Heart left ventricle (tissue), 16 donors: Measurements from ENCODE around the gene PIGW. TPM values are rescaled to one million over a fixed set of nuclear protein-coding genes. Genes with fewer than 3 reads are reported as not detected.

Experiments
- ATAC-seq, 4 donors: fragments of 200-7000 bp; cut with Tn5 transposase; one replicate each; pipeline ENCODE4 v1.9.1; 2020 to 2022; ENCODE audit warnings: moderate library complexity in 4 of 4, mild to moderate bottlenecking in 3 of 4, moderate number of reproducible peaks in 1 of 4
- DNase-seq, 5 donors: peaks; one replicate each; pipeline ENCODE4 v3.0.0-alpha.2; 2020
- H3K27ac ChIP-seq, 12 donors: fragments of 200-600 bp; sonication (generic) in 4 of 12; one replicate each; pipeline versions ENCODE4 v1.5.0 to v1.8.0; 2016 to 2022; ENCODE audit warnings: mild to moderate bottlenecking in 2 of 12
- H3K27me3 ChIP-seq, 9 donors: fragments of 200-600 bp; sonication (generic) in 2 of 9; one replicate each; pipeline versions ENCODE4 v1.5.1 to v1.8.0; 2016 to 2022; ENCODE audit warnings: mild to moderate bottlenecking in 3 of 9
- H3K36me3 ChIP-seq, 9 donors: fragments of 200-600 bp; sonication (generic) in 2 of 9; one replicate each; pipeline versions ENCODE4 v1.5.0 to v1.8.0; 2018 to 2022; ENCODE audit warnings: mild to moderate bottlenecking in 2 of 9
- H3K4me1 ChIP-seq, 12 donors: fragments of 200-600 bp; sonication (generic) in 4 of 12; one replicate each; pipeline versions ENCODE4 v1.5.0 to v1.8.0; 2016 to 2022; ENCODE audit warnings: mild to moderate bottlenecking in 3 of 12
- H3K4me3 ChIP-seq, 12 donors: fragments of 200-600 bp; sonication (generic) in 4 of 12; one replicate each; pipeline versions ENCODE4 v1.5.0 to v1.8.0; 2017 to 2022; ENCODE audit warnings: mild to moderate bottlenecking in 9 of 12, moderate library complexity in 4 of 12
- H3K9me3 ChIP-seq, 12 donors: fragments of 200-600 bp; sonication (generic) in 4 of 12; one replicate each; pipeline versions ENCODE4 v1.5.0 to v1.8.0; 2016 to 2022; ENCODE audit warnings: mild to moderate bottlenecking in 1 of 12
- CTCF ChIP-seq, 12 donors: fragments of 200-600 bp; sonication (generic) in 4 of 12; IDR thresholded peaks; one replicate each; pipeline versions ENCODE4 v1.5.0 to v1.8.0; 2018 to 2022; ENCODE audit warnings: antibody characterized with exemption in 12 of 12, mild to moderate bottlenecking in 5 of 12
- POLR2A ChIP-seq, 2 donors: fragments of 450-650 bp; IDR thresholded peaks; one replicate each; pipeline ENCODE4 v1.6.1; 2017; ENCODE audit warnings: antibody characterized with exemption in 2 of 2, mild to moderate bottlenecking in 2 of 2, moderate library complexity in 2 of 2
- WGBS, 4 donors: extraction: QIAGEN DNeasy Blood & Tissue Kit in 2 of 4; methylation state at CpG; one replicate each; pipeline versions ENCODE4 v1.1.5 to v1.1.7; 2013 to 2018; 5-methylcytosine and 5-hydroxymethylcytosine counted together
- intact Hi-C, 10 donors: fragments of 100-400 bp; cut with DNase I; formaldehyde crosslinking; loops; one replicate each; pipeline versions ENCODE4 v1.11.1 to v1.14.2; 2022
- polyA plus RNA-seq, 2 donors: library from polyadenylated mRNA; stranded (reverse); fragments of 200-250 nt; gene quantifications; one replicate each; pipeline ENCODE4 v1.2.3, GENCODE V29; 2013
- total RNA-seq, 9 donors: library from RNA; depleted of rRNA in 2 of 9; stranded (reverse); fragments of >200 nt in 2 of 9; fragmentation: NEBNext Ultra II Directional in 3 of 9; extraction: Animal tissue kit (Norgen Biotek cat#: 25700) in 3 of 9; gene quantifications; one replicate each; pipeline versions ENCODE4 v1.1.0 to v1.2.4, GENCODE V29; 2016 to 2023
- donor health status: ischemic (EF 13 %, LVEDD 7.1; RV severe dilation, severe dysfunction).
- donor health status: healthy with polysubstance abuse.
- donor health status: DM: no; HTN: yes; CAD: no.
- donor health status: DM: no; HTN: no; CAD: no.
- donor health status: ischemic (EF 25% LVEDD 6.9; RV normal size, moderate dysfunction).
- donor health status: ischemic (EF 25% LVEDD 5.7; RV mildly dilated, moderate dysfunction).
- donor health status: healthy.
- donor health status: DM: yes; HTN: yes; CAD: no.
- donor health status: ischemic (EF 35%, LVEDD 5.7; RV mildly dilated, moderate dysfunction).
- donor health status: nonischemic (EF 11% LVEDD 7.7; RV severe dilation, severe dysfunction).
- donor health status: DM: yes; HTN: yes; CAD: no.
- donor health status: PGD.
- donor health status: ischemic (EF 29% LVEDD 5.4; RV normal size, mild dysfunction).
- donor health status: nonischemic (EF 23%, LVEDD 6.1; RV moderate dilation, normal function).

The PIGW gene
- total and polyA plus RNA-seq, 11 donors: 2.1 to 8.9 (median 5.7) TPM

DNA sequence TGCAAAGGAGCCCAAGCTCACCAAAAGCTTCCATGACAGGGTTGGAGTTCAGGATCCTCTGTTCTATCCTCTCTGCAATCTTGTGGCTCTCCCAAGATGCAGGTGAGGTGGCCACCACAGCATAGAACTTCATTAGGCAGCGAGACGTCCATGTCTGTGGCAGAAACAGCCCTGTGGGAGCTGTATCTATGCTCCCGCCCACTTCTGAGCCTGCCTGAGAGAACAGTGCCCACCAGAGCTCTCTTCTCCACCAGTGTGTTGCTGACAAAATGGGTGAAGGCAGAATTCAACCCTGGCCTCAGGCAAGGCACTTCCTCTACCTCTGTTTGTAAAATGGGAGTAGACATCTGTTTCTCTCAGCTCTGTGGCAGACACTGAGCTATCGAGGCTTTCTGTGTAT, 18.9 kb upstream of the PIGW start:
- ATAC-seq (no peak), DNase-seq (no peak)
- H3K36me3 ChIP-seq: peaks cover 0 to 64% (median 21%) of the 10 kb centered on the region in 9 donors
- WGBS, 4 donors: 90 to 95% (median 91%) methylated on average over 4 of the region's 4 CpGs
- H3K4me3 ChIP-seq: no peak overlapping the region
- intact Hi-C loops: loop anchor here in 1 of 10 donors (10.0 kb wide), 1 partner anchor 839 kb away; no protein-coding TSS in a partner anchor
- H3K27me3 ChIP-seq: no peaks in the 10 kb centered on the region
- TF ChIP-seq POLR2A (IDR thresholded peaks at IDR 0.05) (no peak), CTCF (IDR thresholded peaks at IDR 0.05) (no peak)
- no peaks in the 10 kb centered on the region for H3K9me3 ChIP-seq
- H3K4me1 ChIP-seq: peaks cover 0 to 7% (median 0%) of the 10 kb centered on the region in 12 donors
- no peak overlapping the region for H3K27ac ChIP-seq

DNA sequence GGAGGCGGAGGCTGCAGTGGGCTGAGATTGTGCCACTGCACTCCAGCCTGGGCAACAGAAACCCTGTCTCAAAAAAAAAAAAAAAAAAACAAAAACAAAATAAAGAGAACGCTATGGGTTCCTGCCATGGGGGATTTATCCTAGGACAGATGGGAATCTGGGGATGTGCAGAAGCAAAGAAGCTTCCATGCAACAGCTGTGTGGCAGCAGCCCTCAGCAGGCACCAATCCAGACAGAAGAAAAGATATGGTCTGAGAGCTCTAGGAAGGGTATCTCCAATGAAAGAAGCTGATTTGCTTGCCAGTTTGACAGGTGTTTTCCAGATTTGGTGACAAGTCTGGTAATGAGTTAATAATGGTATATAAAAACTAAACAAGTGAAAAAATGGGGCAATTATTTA, 11.7 kb upstream of the PIGW start:
- intact Hi-C loops: no loop called here
- 90 to 95% (median 93%) methylated on average over 2 of the region's 2 CpGs for WGBS, 4 donors
- Histone ChIP-seq H3K27ac (no peak overlapping the region), H3K9me3 (no peaks in the 10 kb centered on the region), H3K4me1 (no peaks in the 10 kb centered on the region), H3K4me3 (no peak overlapping the region), H3K27me3 (no peaks in the 10 kb centered on the region), H3K36me3 (peaks cover 0 to 92% (median 73%) of the 10 kb centered on the region in 9 donors)
- ATAC-seq (no peak), DNase-seq (no peak)
- no peak for TF ChIP-seq CTCF (IDR thresholded peaks at IDR 0.05)
- TF ChIP-seq POLR2A (IDR thresholded peaks at IDR 0.05): no peak

DNA sequence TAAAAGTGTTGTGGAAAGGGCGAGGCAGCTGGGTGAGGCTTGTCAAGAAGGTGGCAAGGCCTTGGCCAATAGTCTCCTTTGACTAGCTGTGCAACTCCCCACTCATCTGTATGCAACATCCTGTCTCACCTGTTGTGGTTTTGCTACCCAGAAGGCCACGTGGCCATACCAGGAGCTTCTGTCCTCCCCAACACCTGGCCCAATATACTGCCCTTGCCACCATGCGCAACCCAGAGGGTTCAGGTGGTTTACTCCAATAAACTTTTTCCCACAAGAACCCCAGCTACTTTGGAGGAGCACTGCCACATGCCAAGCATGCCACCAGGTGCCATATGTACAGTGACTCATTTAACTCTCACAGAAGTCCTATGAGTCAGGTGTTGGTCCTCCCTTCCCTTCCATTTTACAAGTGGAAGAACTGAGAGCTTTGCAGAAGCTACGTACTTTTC, 10.3 kb upstream of the PIGW start:
- Histone ChIP-seq H3K4me3 (no peak overlapping the region), H3K9me3 (no peaks in the 10 kb centered on the region), H3K36me3 (peaks cover 0 to 96% (median 82%) of the 10 kb centered on the region in 9 donors), H3K4me1 (no peaks in the 10 kb centered on the region), H3K27me3 (no peaks in the 10 kb centered on the region), H3K27ac (no peak overlapping the region)
- DNase-seq (no peak), ATAC-seq (no peak)
- intact Hi-C loops: no loop called here
- no peak for TF ChIP-seq CTCF (IDR thresholded peaks at IDR 0.05)
- no peak for TF ChIP-seq POLR2A (IDR thresholded peaks at IDR 0.05)
- WGBS, 4 donors: 95 to 98% (median 97%) methylated on average over 4 of the region's 4 CpGs

DNA sequence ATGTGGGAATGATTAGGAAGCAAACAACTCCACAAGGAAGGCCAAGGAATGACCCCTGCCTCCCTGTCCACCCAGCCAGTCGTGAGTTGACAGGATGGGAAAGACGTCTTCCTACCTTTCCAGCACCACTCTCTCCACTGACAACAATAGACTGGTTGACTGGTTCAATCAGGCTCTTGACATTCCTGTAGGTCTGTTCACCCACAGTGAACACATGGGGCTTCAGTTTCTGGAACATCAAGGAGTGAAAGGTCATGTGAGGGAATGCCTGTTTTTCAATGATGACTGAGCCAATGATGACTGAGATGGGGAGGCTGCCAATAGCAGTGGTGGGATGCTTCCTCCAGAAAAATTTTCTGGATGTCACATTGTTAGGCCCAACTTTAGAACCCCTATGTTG, 9.7 kb upstream of the PIGW start:
- H3K4me3 ChIP-seq: no peak overlapping the region
- ATAC-seq (no peak), DNase-seq (no peak)
- H3K9me3 ChIP-seq: no peaks in the 10 kb centered on the region
- no peak overlapping the region for H3K27ac ChIP-seq
- no peaks in the 10 kb centered on the region for H3K4me1 ChIP-seq
- WGBS, 4 donors: 73 to 89% (median 78%) methylated on average over 2 of the region's 2 CpGs
- H3K36me3 ChIP-seq: peaks cover 0 to 95% (median 84%) of the 10 kb centered on the region in 9 donors
- no peaks in the 10 kb centered on the region for H3K27me3 ChIP-seq
- no peak for TF ChIP-seq POLR2A (IDR thresholded peaks at IDR 0.05)
- intact Hi-C loops: no loop called here

DNA sequence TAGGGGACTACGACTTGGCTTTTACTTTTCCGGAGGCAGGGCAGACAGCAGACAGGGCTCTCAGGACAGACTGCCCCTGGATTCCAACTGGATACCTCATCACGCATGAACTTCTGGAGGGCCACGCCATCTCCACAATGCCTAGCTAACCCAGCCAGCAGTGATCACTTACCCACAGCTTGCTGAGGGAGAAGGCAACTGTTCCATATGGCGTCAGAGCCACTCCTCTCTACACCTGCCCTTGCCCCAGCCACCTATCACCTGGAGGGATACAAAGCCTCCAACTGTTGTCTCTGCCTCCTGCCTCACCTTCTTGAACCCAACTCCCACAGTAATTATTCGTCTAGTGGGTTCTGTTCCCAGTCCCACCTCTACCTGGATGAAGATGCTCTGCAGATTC, 8.9 kb upstream of the PIGW start:
- Histone ChIP-seq H3K4me1 (no peaks in the 10 kb centered on the region), H3K36me3 (peaks cover 0 to 90% (median 79%) of the 10 kb centered on the region in 9 donors), H3K9me3 (no peaks in the 10 kb centered on the region), H3K27ac (no peak overlapping the region), H3K4me3 (no peak overlapping the region), H3K27me3 (no peaks in the 10 kb centered on the region)
- intact Hi-C loops: no loop called here
- 94 to 96% (median 94%) methylated on average over 6 of the region's 6 CpGs for WGBS, 4 donors
- DNase-seq (no peak), ATAC-seq (no peak)
- TF ChIP-seq POLR2A (IDR thresholded peaks at IDR 0.05) (no peak), CTCF (IDR thresholded peaks at IDR 0.05) (no peak)
